NCI-H524 (cell line): Measurements from ENCODE around the gene CDH23.

Experiments
- DNase-seq, 2 experiments: peaks; one replicate each; lab custom pipeline; 2025; lab: John Stamatoyannopoulos, UW

Gene CDH23

GRCh38 chr10:71756311-71757191, 359.8 kb downstream of the CDH23 start:
- no peak for DNase-seq

GRCh38 chr10:71757399-71757922, 360.7 kb downstream of the CDH23 start:
- no peak for DNase-seq

GRCh38 chr10:71761105-71761511, 364.4 kb downstream of the CDH23 start:
- no peak for DNase-seq

GRCh38 chr10:71761541-71762113, 364.9 kb downstream of the CDH23 start:
- DNase-seq = no peak

- no peak for DNase-seq
Measured at GRCh38 chr10:71762324-71762723, 365.6 kb downstream of the CDH23 start.

GRCh38 chr10:71763352-71764127, 366.8 kb downstream of the CDH23 start:
- DNase-seq = no peak

- no peak for DNase-seq
Measured at GRCh38 chr10:71765176-71765904, 368.6 kb downstream of the CDH23 start.

GRCh38 chr10:71765906-71766716, 369.4 kb downstream of the CDH23 start:
- no peak for DNase-seq

GRCh38 chr10:71766717-71767419, 370.1 kb downstream of the CDH23 start:
- peak in 1 of 2 experiments; percentile 7 for DNase-seq

GRCh38 chr10:71767420-71768035, 370.8 kb downstream of the CDH23 start:
- no peak for DNase-seq

GRCh38 chr10:71769279-71769823, 372.6 kb downstream of the CDH23 start:
- DNase-seq = no peak

GRCh38 chr10:71770255-71770654, 373.5 kb downstream of the CDH23 start:
- no peak for DNase-seq

GRCh38 chr10:71770789-71771188, 374.1 kb downstream of the CDH23 start:
- no peak for DNase-seq

- no peak for DNase-seq
Measured at GRCh38 chr10:71771204-71771603, 374.5 kb downstream of the CDH23 start.

GRCh38 chr10:71771821-71772617, 375.3 kb downstream of the CDH23 start:
- no peak for DNase-seq

- DNase-seq = no peak
Measured at GRCh38 chr10:71772832-71773220, 376.1 kb downstream of the CDH23 start.

GRCh38 chr10:71773221-71773971, 376.7 kb downstream of the CDH23 start, which contains the start of gene VSIR:
Gene VSIR, minus strand, starts transcription at chr10:71773520. Its CDS starts 81 bp downstream, at chr10:71773439.
- peak in 1 of 2 experiments; percentile 44 for DNase-seq
